GM19193 (cell line): ENCODE data around the gene CENPO.

Experiments
- POLR2A ChIP-seq: IDR thresholded peaks from 4 replicates; pipeline ENCODE4 v1.6.1; 2011; ENCODE audit not compliant: insufficient read depth, insufficient read length; ENCODE audit errors: extremely low read depth

CENPO gene

GRCh38 chr2:24771764-24772586 is 21.2 kb upstream of the CENPO start:
- TF ChIP-seq POLR2A, result no peak

DNA sequence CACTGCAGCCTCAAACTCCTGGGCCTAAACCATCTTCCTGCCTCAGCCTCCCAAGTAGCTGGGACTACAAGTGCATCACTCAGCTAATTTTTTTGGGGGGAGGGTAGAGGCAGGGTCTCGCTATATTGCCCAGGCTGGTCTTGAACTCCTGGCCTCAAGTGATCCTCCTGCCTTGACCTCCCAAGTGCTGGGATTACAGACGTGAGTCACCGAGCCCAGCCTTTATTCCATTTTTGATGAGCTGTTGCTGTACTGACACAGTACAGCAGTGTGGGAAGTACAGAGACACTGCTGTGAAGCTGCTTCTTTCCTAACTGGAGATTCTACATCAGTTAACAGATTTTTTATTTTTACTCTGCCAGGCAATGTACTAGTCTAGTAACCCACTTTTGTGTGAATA is 18.9 kb upstream of the CENPO start:
- TF ChIP-seq POLR2A, result no peak

DNA sequence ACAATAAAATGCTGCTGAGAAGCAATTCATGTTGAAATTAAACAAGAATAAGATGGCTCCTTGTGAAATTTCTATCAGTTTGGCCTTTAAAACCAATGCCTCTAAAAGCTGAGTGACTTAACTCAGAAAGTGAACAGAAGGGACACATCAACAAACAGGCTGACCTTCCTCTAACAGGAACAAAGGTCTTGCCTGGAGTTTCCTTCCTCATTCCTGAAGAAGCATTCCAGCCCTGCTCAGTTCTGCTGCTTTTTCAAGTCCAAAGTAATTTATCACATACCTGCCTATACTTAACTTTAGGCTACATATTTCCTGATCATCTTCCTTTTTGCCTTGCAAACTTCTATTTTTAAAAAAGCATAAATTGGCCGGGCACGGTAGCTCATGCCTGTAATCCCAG is 14.1 kb upstream of the CENPO start:
- TF ChIP-seq POLR2A, result no peak

- TF ChIP-seq POLR2A, result no peak
Observed at GRCh38 chr2:24783641-24784040, 9.6 kb upstream of the CENPO start.

- TF ChIP-seq POLR2A, result no peak
Observed at GRCh38 chr2:24785671-24786321, 7.4 kb upstream of the CENPO start.

- TF ChIP-seq POLR2A, result no peak
Observed at GRCh38 chr2:24787532-24787931, 5.7 kb upstream of the CENPO start.

DNA sequence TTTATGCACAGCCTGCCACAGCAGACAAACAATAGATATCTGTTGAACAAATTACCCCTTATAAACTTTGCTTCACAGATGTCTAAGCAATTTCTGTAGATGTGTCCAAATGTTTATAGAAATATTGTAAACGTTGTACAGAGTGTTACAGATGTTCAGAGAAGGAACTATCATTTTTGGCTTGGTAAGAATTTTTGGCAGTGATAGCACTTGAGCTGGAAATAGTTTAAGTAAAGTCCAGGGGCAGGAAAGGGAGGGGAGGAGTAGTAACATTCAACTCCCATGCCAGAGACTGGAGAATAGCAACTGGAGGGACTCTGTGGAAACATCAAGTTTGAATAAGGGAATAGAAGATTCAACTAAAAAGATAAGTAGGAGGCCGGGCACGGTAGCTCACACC is 4.4 kb upstream of the CENPO start:
- TF ChIP-seq POLR2A, result no peak

- TF ChIP-seq POLR2A, result no peak
Observed at GRCh38 chr2:24791452-24791851, 1.8 kb upstream of the CENPO start.

GRCh38 chr2:24792542-24792873 is 717 bp upstream of the CENPO start:
- no peak for TF ChIP-seq POLR2A

- TF ChIP-seq POLR2A, result no peak
Observed at GRCh38 chr2:24793761-24794435, 673 bp downstream of the CENPO start.

DNA sequence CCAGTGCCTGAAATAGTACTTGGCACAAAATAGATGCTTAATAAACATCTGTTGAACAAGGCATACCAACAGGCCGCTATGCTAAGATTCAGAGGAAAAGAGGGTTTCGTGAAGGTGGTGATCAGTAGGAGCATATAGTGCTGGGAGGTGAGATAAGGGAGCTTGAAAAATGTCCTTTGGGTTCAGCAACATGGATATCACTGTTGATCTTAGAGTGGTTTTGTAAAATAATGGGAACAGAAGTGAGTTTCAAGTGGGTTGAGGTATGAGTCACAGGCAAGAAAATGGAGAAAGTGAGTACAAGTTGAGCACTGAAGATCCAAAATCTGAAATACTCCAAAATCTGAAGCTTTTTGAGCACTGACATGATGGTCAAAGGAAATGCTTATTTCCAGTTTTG is 4.4 kb downstream of the CENPO start:
- no peak for TF ChIP-seq POLR2A

- no peak for TF ChIP-seq POLR2A
Observed at GRCh38 chr2:24806661-24807036, 13.4 kb downstream of the CENPO start.

DNA sequence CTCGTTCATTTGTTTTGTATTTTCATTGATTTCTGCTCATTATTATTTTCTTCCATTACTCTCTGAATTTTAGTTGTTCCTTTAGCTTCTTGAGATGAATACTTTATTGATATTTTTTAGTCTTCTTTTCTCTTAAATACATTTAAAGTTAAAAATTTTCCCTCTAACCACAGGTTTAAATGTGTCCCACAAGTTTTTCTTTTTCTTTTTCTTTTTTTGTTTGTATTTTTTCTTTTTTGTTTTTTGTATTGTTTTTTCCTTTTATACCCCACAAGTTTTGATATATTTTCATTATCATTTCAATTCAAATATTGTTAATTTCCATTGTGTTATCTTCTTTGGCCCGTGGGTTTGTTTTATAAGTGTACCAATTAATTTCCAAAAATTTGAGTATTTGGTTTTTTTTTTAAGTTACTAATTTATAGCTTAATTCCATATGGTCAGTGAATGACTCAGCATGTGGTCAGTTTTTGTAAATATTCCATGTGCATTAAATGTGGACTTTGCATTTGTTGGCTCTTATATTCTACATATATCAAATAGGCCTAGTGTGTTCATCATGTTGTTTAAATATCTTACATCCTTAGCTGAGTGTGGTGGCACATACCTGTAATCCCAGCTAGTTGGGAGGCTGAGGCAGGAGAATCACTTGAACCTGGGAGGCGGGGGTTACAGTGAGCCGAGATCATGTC is 16.2 kb downstream of the CENPO start:
- no peak for TF ChIP-seq POLR2A

- no peak for TF ChIP-seq POLR2A
Observed at GRCh38 chr2:24813691-24814137, 20.5 kb downstream of the CENPO start.

DNA sequence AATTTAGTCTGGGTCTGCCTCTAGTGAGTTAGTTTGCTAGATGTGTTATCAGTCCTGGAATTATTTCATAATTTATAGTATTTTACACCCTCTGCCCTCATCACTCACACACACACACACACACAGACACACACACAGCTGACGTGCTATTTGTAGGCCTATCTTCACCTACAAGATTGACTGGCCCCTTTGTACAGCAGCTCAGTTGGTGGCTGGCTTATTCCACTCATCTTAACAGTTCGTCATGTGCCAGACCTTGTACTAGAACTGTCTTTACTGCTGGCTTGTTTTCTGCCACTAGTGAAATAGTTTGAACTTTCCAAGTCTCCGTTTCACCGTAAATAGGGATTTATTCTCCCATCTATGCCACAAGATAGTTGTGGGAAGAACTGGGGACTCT is 21.3 kb downstream of the CENPO start:
- no peak for TF ChIP-seq POLR2A
